H1 (cell line): ENCODE measurements around the gene UGT3A1. TPM values are rescaled to one million over a fixed set of nuclear protein-coding genes. Genes with fewer than 3 reads are reported as not detected.

Experiments used
- CTCF ChIA-PET: fragments of 300-600 bp; sonication (Branson Sonifier 250); formaldehyde crosslinking; loops from one replicate; lab custom pipeline; 2021; ENCODE audit not compliant: partially characterized antibody; lab: Charles Lee
- POLR2A ChIA-PET: fragments of 300-600 bp; sonication (Branson Sonifier 250); formaldehyde crosslinking; loops from one replicate; lab custom pipeline; 2021; ENCODE audit warnings: inconsistent platforms; ENCODE audit not compliant: partially characterized antibody; lab: Charles Lee
- DNase-seq, 2 experiments: peaks; one replicate each; pipeline versions ENCODE4 v3.0.0 to v3.0.0-alpha.2; 2010 to 2022; ENCODE audit warnings: low spot score in 2 of 2, low read depth in 1 of 2, mixed read lengths in 1 of 2
- FAIRE-seq: peaks from 2 replicates; lab custom pipeline; 2011; peaks lifted over from hg19 to GRCh38; lab: Jason Lieb, UNC
- H2AFZ ChIP-seq: 2 replicates; pipeline ENCODE4 v1.8.1; 2012; ENCODE audit warnings: low read length, inconsistent platforms
- H2AK5ac ChIP-seq: 2 replicates; pipeline ENCODE4 v1.6.1; 2013; ENCODE audit warnings: low read depth, low read length
- H2BK120ac ChIP-seq: replicated peaks from 2 replicates; pipeline ENCODE3; 2013; ENCODE audit warnings: low read depth, low read length, inconsistent platforms
- H2BK12ac ChIP-seq: 2 replicates; pipeline ENCODE4 v1.6.1; 2013; ENCODE audit warnings: low read depth, low read length
- H2BK15ac ChIP-seq: 2 replicates; pipeline ENCODE4 v1.6.1; 2013; ENCODE audit warnings: low read length
- H2BK20ac ChIP-seq: 2 replicates; pipeline ENCODE4 v1.6.1; 2013; ENCODE audit warnings: low read length
- H2BK5ac ChIP-seq: 2 replicates; pipeline ENCODE4 v1.6.1; 2013; ENCODE audit warnings: low read depth, low read length
- H3K14ac ChIP-seq: 2 replicates; pipeline ENCODE4 v1.6.1; 2013; ENCODE audit warnings: inconsistent platforms; ENCODE audit not compliant: insufficient read length
- H3K18ac ChIP-seq: 2 replicates; pipeline ENCODE4 v1.6.1; 2013; ENCODE audit warnings: low read length; ENCODE audit errors: extremely low read depth
- H3K23ac ChIP-seq: 2 replicates; pipeline ENCODE4 v1.6.1; 2013; ENCODE audit warnings: inconsistent platforms; ENCODE audit not compliant: insufficient read length
- H3K23me2 ChIP-seq: 2 replicates; pipeline ENCODE4 v1.6.1; 2013; ENCODE audit warnings: low read depth, low read length
- H3K27ac ChIP-seq: 2 replicates; pipeline ENCODE4 v1.6.1; 2011; ENCODE audit warnings: low read depth, low read length, inconsistent platforms
- H3K27me3 ChIP-seq, 4 experiments: replicated peaks in 1 of 4; 1 replicate in 1 of 4; 2 replicates in 3 of 4; pipeline versions ENCODE4 v1.6.1 to v1.8.1; 2011 to 2013; ENCODE audit warnings: low read length in 3 of 4, mild to moderate bottlenecking in 3 of 4, inconsistent platforms in 2 of 4, mixed read lengths in 2 of 4, moderate library complexity in 1 of 4; ENCODE audit not compliant: control insufficient read depth in 3 of 4, insufficient read depth in 3 of 4; ENCODE audit errors: extremely low read depth in 1 of 4
- H3K36me3 ChIP-seq, 4 experiments: 2 replicates each; pipeline versions ENCODE4 v1.6.1 to v1.8.1; 2011 to 2013; ENCODE audit warnings: mild to moderate bottlenecking in 4 of 4, low read length in 3 of 4, moderate library complexity in 2 of 4, control low read depth in 1 of 4, inconsistent platforms in 1 of 4; ENCODE audit not compliant: insufficient read depth in 4 of 4, control insufficient read depth in 2 of 4
- H3K4ac ChIP-seq: replicated peaks from 2 replicates; pipeline ENCODE3; 2013; ENCODE audit warnings: low read length, low read depth, mixed read lengths, inconsistent platforms; ENCODE audit not compliant: insufficient read length
- H3K4me1 ChIP-seq, 4 experiments: replicated peaks in 1 of 4; 1 replicate in 1 of 4; 2 replicates in 3 of 4; pipeline versions ENCODE4 v1.6.1 to v1.8.1; 2011 to 2013; ENCODE audit warnings: low read length in 3 of 4, inconsistent platforms in 2 of 4, mixed read lengths in 1 of 4; ENCODE audit not compliant: insufficient read depth in 4 of 4, control insufficient read depth in 3 of 4
- H3K4me2 ChIP-seq, 2 experiments: 2 replicates each; pipeline versions ENCODE4 v1.6.1 to v1.8.1; 2011 to 2013; ENCODE audit warnings: low read depth in 2 of 2, low read length in 2 of 2, control low read depth in 1 of 2, inconsistent platforms in 1 of 2, mild to moderate bottlenecking in 1 of 2; ENCODE audit not compliant: insufficient read depth in 1 of 2
- H3K4me3 ChIP-seq, 4 experiments: fragments of 200-600, 300-600 bp in 1 of 4; sonication (generic), shearing (Covaris generic), sonication (Bioruptor Twin) in 1 of 4; 2 replicates each; pipeline versions ENCODE4 v1.5.1 to v1.8.1; 2011 to 2016; ENCODE audit warnings: low read length in 4 of 4, low read depth in 3 of 4, control low read depth in 2 of 4, inconsistent platforms in 2 of 4, mild to moderate bottlenecking in 2 of 4, mixed read lengths in 1 of 4, moderate library complexity in 1 of 4; ENCODE audit not compliant: insufficient read depth in 2 of 4; ENCODE audit errors: extremely low read depth in 1 of 4
- H3K56ac ChIP-seq: replicated peaks from 2 replicates; pipeline ENCODE3; 2013; ENCODE audit warnings: low read depth, mild to moderate bottlenecking, mixed read lengths, low read length, inconsistent platforms; ENCODE audit not compliant: insufficient read length
- H3K79me1 ChIP-seq: 2 replicates; pipeline ENCODE4 v1.6.1; 2013; ENCODE audit warnings: low read depth, low read length, control low read depth
- H3K79me2 ChIP-seq, 2 experiments: 2 replicates each; pipeline versions ENCODE4 v1.6.1 to v1.8.1; 2012 to 2013; ENCODE audit warnings: low read length in 2 of 2, mild to moderate bottlenecking in 2 of 2, inconsistent platforms in 1 of 2; ENCODE audit not compliant: insufficient read depth in 2 of 2, control insufficient read depth in 1 of 2
- H3K9ac ChIP-seq, 4 experiments: replicated peaks in 1 of 4; 1 replicate in 1 of 4; 2 replicates in 3 of 4; pipeline versions ENCODE4 v1.6.1 to v1.8.1; 2011 to 2013; ENCODE audit warnings: low read depth in 3 of 4, low read length in 3 of 4, control low read depth in 2 of 4, mild to moderate bottlenecking in 2 of 4, moderate library complexity in 2 of 4, inconsistent platforms in 1 of 4; ENCODE audit errors: extremely low read depth in 1 of 4
- H3K9me3 ChIP-seq, 2 experiments: 2 replicates each; pipeline versions ENCODE4 v1.6.1 to v1.8.1; 2012 to 2013; ENCODE audit warnings: mild to moderate bottlenecking in 2 of 2, moderate library complexity in 2 of 2, control low read depth in 1 of 2, inconsistent platforms in 1 of 2, low read depth in 1 of 2, low read length in 1 of 2, mixed read lengths in 1 of 2; ENCODE audit not compliant: insufficient read depth in 2 of 2
- H4K20me1 ChIP-seq, 2 experiments: replicated peaks in 1 of 2; 2 replicates each; pipeline versions ENCODE3 to v1.8.1; 2011 to 2013; ENCODE audit warnings: inconsistent platforms in 2 of 2, low read length in 2 of 2, mild to moderate bottlenecking in 1 of 2; ENCODE audit not compliant: insufficient read depth in 2 of 2, control insufficient read depth in 1 of 2
- H4K5ac ChIP-seq: 2 replicates; pipeline ENCODE4 v1.6.1; 2013; ENCODE audit warnings: low read length, low read depth, mixed read lengths, inconsistent platforms; ENCODE audit not compliant: insufficient read length
- H4K8ac ChIP-seq: 2 replicates; pipeline ENCODE4 v1.8.0; 2013; ENCODE audit warnings: mild to moderate bottlenecking, moderate library complexity, low read length, inconsistent platforms; ENCODE audit not compliant: insufficient read depth; ENCODE audit errors: extremely low read depth
- H4K91ac ChIP-seq: replicated peaks from 2 replicates; pipeline ENCODE3; 2013; ENCODE audit warnings: low read length, mixed read lengths, inconsistent platforms; ENCODE audit not compliant: insufficient read length
- SUZ12 ChIP-seq: fragments of 200-600 bp; sonication (generic); IDR thresholded peaks from 2 replicates; pipeline ENCODE4 v1.6.1; 2012; ENCODE audit warnings: mild to moderate bottlenecking, inconsistent platforms, low read length, moderate library complexity, mixed read lengths
- WGBS, 2 experiments: shearing (Covaris generic) in 1 of 2; methylation state at CpG; one replicate each; pipeline versions ENCODE4 v1.1.6 to v1.1.7; 2013 to 2015; ENCODE audit warnings: low lambda C conversion rate in 2 of 2, mixed read lengths in 2 of 2, inconsistent platforms in 1 of 2, low coverage in 1 of 2, missing lambda C conversion rate in 1 of 2; ENCODE audit not compliant: insufficient replicate concordance in 2 of 2, insufficient coverage in 1 of 2, insufficient read length in 1 of 2; ENCODE audit errors: extremely low coverage in 1 of 2, missing lambda C conversion rate in 1 of 2; 5-methylcytosine and 5-hydroxymethylcytosine counted together
- polyA plus RNA-seq, 7 experiments: library from polyadenylated mRNA; depleted of rRNA in 3 of 7; stranded (reverse) in 5 of 7; unstranded in 2 of 7; fragments of >200 nt in 5 of 7; fragments of 200-250 nt in 2 of 7; gene quantifications; 1 replicate in 5 of 7; 2 replicates in 1 of 7; 4 replicates in 1 of 7; pipeline versions ENCODE4 v1.2.1 to v1.2.3, GENCODE V29; 2011 to 2013; ENCODE audit warnings: missing spikeins in 2 of 7, mixed read lengths in 2 of 7
- total RNA-seq: library from RNA; stranded (reverse); fragmentation: NEBNext Ultra II Directional; extraction: Animal tissue kit (Norgen Biotek cat#: 25700); gene quantifications from 2 replicates; pipeline ENCODE4 v1.2.1, GENCODE V29; 2021

UGT3A1 gene
- total and polyA plus RNA-seq, 2 of the 8 experiments (the other 6 are each of a cell fraction or from before 2014, with no cell fraction given), result 2.4 to 3.4 TPM

GRCh38 chr5:35971878-35972210 is 19.3 kb downstream of the UGT3A1 start:
- Histone ChIP-seq H2BK12ac (no peak overlapping the region), H3K9me3 (peaks cover 2 to 3% of the 10 kb centered on the region in 2 experiments; a peak in 1 of 4 replicates), H3K4me2 (no peak overlapping the region), H3K23me2 (peaks cover 2% of the 10 kb centered on the region; the same call in 1 of the 2 replicates), H4K20me1 (no peaks in the 10 kb centered on the region), H3K36me3 (no peaks in the 10 kb centered on the region), H3K18ac (no peak overlapping the region), H3K4ac (no peak overlapping the region), H3K4me1 (no peaks in the 10 kb centered on the region), H2AFZ (no peak overlapping the region; the same call in 1 of the 2 replicates), H2AK5ac (no peak overlapping the region), H3K79me1 (no peaks in the 10 kb centered on the region), H4K5ac (no peak overlapping the region), H4K8ac (no peak overlapping the region), H3K14ac (no peak overlapping the region), H3K27me3 (no peaks in the 10 kb centered on the region), H3K23ac (no peak overlapping the region), H4K91ac (no peak overlapping the region), H2BK5ac (no peak overlapping the region), H3K56ac (no peak overlapping the region), H2BK15ac (no peak overlapping the region), H3K27ac (no peak overlapping the region), H3K79me2 (no peaks in the 10 kb centered on the region), H2BK20ac (no peak overlapping the region), H3K4me3 (no peak overlapping the region), H2BK120ac (no peak overlapping the region), H3K9ac (no peak overlapping the region)
- WGBS, 2 experiments, result 91% methylated on average over 5 of the region's 5 CpGs; no CpG with 5 or more reads in 1 of the 2 experiments
- FAIRE-seq, result no peak
- CTCF ChIA-PET, result interaction anchor here (1.3 to 1.8 kb wide), 2 partner anchors 8 to 10 kb away, joined by 6 to 8 read pairs; no protein-coding TSS in a partner anchor
- DNase-seq, result no peak
- POLR2A ChIA-PET, result interaction anchor here (0.6 to 1.1 kb wide), 2 partner anchors 33 to 47 kb away, joined by 3 read pairs; no protein-coding TSS in a partner anchor
- no peak for TF ChIP-seq SUZ12
